Renal cortex interstitium (tissue), 11 donors: ENCODE data around the gene TXNDC5. TPM values are rescaled to one million over a fixed set of nuclear protein-coding genes. Genes with fewer than 3 reads are reported as not detected.

ENCODE experiments used
- DNase-seq, 11 donors: peaks; one replicate each; pipeline ENCODE4 v3.0.0-alpha.2; 2013; ENCODE audit warnings: low read depth in 9 of 11, low spot score in 4 of 11; ENCODE audit errors: extremely low read depth in 1 of 11
- polyA plus RNA-seq, 3 donors: library from polyadenylated mRNA; unstranded; fragments of 120-200 nt; gene quantifications; one replicate each; pipeline ENCODE4 v1.2.1, GENCODE V29; 2013; ENCODE audit not compliant: insufficient read length in 3 of 3

The TXNDC5 gene
- polyA plus RNA-seq, 3 donors, result 97.1 to 114 (median 99.9) TPM

GRCh38 chr6:7920425-7920824 is 9.8 kb upstream of the TXNDC5 start:
- DNase-seq, result no peak

GRCh38 chr6:7919871-7920270 is 9.3 kb upstream of the TXNDC5 start:
- DNase-seq, result no peak

GRCh38 chr6:7918403-7918802 is 7.8 kb upstream of the TXNDC5 start:
- no peak for DNase-seq

GRCh38 chr6:7917729-7918128 is 7.1 kb upstream of the TXNDC5 start:
- no peak for DNase-seq

- no peak for DNase-seq
Measured at GRCh38 chr6:7916959-7917358, 6.4 kb upstream of the TXNDC5 start.

GRCh38 chr6:7914991-7915789 is 4.6 kb upstream of the TXNDC5 start:
- no peak for DNase-seq

GRCh38 chr6:7914311-7914710 is 3.7 kb upstream of the TXNDC5 start:
- no peak for DNase-seq

GRCh38 chr6:7912736-7913517 is 2.3 kb upstream of the TXNDC5 start:
- DNase-seq, result no peak

- no peak for DNase-seq
Measured at GRCh38 chr6:7912024-7912423, 1.4 kb upstream of the TXNDC5 start.

GRCh38 chr6:7911345-7911725 is 747 bp upstream of the TXNDC5 start:
- DNase-seq, result no peak

- no peak for DNase-seq
Measured at GRCh38 chr6:7910298-7910653, 312 bp downstream of the TXNDC5 start.

GRCh38 chr6:7909323-7910276 is 988 bp downstream of the TXNDC5 start:
- peak in 2 of 11 donors; percentile 31 to 46 for DNase-seq

- DNase-seq, result no peak
Measured at GRCh38 chr6:7907159-7907558, 3.4 kb downstream of the TXNDC5 start.

- DNase-seq, result no peak
Measured at GRCh38 chr6:7906741-7907140, 3.8 kb downstream of the TXNDC5 start.

- DNase-seq, result no peak
Measured at GRCh38 chr6:7905416-7905815, 5.2 kb downstream of the TXNDC5 start.

- DNase-seq, result no peak
Measured at GRCh38 chr6:7904654-7905319, 5.8 kb downstream of the TXNDC5 start.

GRCh38 chr6:7903673-7904072 is 6.9 kb downstream of the TXNDC5 start:
- no peak for DNase-seq

GRCh38 chr6:7902867-7903266 is 7.7 kb downstream of the TXNDC5 start:
- no peak for DNase-seq

- no peak for DNase-seq
Measured at GRCh38 chr6:7902221-7902620, 8.4 kb downstream of the TXNDC5 start.
